ENCODE data around the gene KIF13A. TPM values are rescaled to one million over a fixed set of nuclear protein-coding genes. Genes with fewer than 3 reads are reported as not detected.

Gene KIF13A
- total RNA-seq, 2 experiments from 2014 or later: 0.91 to 1.4 TPM

DNA sequence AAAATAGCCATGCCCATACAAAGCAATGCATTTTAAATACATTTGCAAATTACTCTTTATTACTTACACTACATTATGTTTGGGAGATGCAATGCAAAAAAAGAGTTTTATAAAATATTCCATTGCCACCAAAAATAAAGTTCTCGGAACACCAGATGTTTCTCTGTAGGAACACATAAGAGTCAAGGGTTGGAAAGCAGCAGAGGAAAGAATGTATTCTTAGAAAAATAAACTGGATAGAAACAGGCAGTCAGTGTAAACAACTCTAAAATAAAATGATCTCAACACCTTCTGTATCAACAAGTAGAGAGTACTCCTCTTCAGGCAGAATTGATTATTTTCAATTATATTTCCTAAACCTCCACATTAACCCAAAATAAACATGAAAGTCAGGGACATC, 28.1 kb downstream of the KIF13A start:
- CTCF ChIA-PET: interaction anchor here (1.1 kb wide), 1 partner anchor 14 kb away, joined by 3 read pairs; no protein-coding TSS in a partner anchor
- Mint-ChIP-seq H3K9me3 (no peaks in the 10 kb centered on the region), H3K36me3 (ENCODE audit: low read depth) (no peaks in the 10 kb centered on the region), H3K4me1 (ENCODE audit: low read depth) (no peaks in the 10 kb centered on the region), H3K4me3 (no peak overlapping the region), H3K27me3 (peaks cover 26% of the 10 kb centered on the region), H3K27ac (no peak overlapping the region)
- Histone ChIP-seq H3K9me3 (ENCODE audit: control insufficient read depth in 1 of 2, insufficient read depth in 1 of 2, low read length in 2 of 2) (peaks cover 0 to 4% of the 10 kb centered on the region in 2 experiments), H3K27me3 (ENCODE audit: control insufficient read depth in 1 of 2, insufficient read depth in 2 of 2, low read length in 2 of 2) (no peaks in the 10 kb centered on the region), H3K4me1 (ENCODE audit: insufficient read depth, low read length) (no peaks in the 10 kb centered on the region), H3K36me3 (ENCODE audit: insufficient read depth, low read length) (no peaks in the 10 kb centered on the region), H3K4me3 (ENCODE audit: low read length) (no peak overlapping the region), H3K27ac (ENCODE audit: low read depth in 1 of 2, low read length in 2 of 2) (no peak overlapping the region)
- intact Hi-C loops (cut with DNase I, micrococcal nuclease): no loop called here
- DNase-seq (no peak), ATAC-seq (ENCODE audit: poor library complexity) (no peak)
- POLR2A ChIA-PET: no interaction called here
- TF ChIP-seq, protein P1, sequence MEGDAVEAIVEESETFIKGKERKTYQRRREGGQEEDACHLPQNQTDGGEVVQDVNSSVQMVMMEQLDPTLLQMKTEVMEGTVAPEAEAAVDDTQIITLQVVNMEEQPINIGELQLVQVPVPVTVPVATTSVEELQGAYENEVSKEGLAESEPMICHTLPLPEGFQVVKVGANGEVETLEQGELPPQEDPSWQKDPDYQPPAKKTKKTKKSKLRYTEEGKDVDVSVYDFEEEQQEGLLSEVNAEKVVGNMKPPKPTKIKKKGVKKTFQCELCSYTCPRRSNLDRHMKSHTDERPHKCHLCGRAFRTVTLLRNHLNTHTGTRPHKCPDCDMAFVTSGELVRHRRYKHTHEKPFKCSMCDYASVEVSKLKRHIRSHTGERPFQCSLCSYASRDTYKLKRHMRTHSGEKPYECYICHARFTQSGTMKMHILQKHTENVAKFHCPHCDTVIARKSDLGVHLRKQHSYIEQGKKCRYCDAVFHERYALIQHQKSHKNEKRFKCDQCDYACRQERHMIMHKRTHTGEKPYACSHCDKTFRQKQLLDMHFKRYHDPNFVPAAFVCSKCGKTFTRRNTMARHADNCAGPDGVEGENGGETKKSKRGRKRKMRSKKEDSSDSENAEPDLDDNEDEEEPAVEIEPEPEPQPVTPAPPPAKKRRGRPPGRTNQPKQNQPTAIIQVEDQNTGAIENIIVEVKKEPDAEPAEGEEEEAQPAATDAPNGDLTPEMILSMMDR (IDR thresholded peaks at IDR 0.05): no peak

GRCh38 chr6:17957904-17958620, 29.4 kb downstream of the KIF13A start:
- Histone ChIP-seq H3K27ac (ENCODE audit: low read depth in 1 of 2, low read length in 2 of 2) (no peak overlapping the region), H3K36me3 (ENCODE audit: insufficient read depth, low read length) (no peaks in the 10 kb centered on the region), H3K27me3 (ENCODE audit: control insufficient read depth in 1 of 2, insufficient read depth in 2 of 2, low read length in 2 of 2) (no peaks in the 10 kb centered on the region), H3K4me3 (ENCODE audit: low read length) (no peak overlapping the region), H3K4me1 (ENCODE audit: insufficient read depth, low read length) (no peaks in the 10 kb centered on the region), H3K9me3 (ENCODE audit: control insufficient read depth in 1 of 2, insufficient read depth in 1 of 2, low read length in 2 of 2) (no peaks in the 10 kb centered on the region)
- ATAC-seq (ENCODE audit: poor library complexity) (no peak), DNase-seq (no peak)
- TF ChIP-seq, protein P1 (IDR thresholded peaks at IDR 0.05): no peak
- CTCF ChIA-PET: interaction anchor here (1.6 kb wide), 1 partner anchor 9 kb away, joined by 3 read pairs; no protein-coding TSS in a partner anchor
- no peak overlapping the region for H3K27ac Mint-ChIP-seq
- H3K4me1 Mint-ChIP-seq (ENCODE audit: low read depth): no peaks in the 10 kb centered on the region
- POLR2A ChIA-PET: no interaction called here
- peaks cover 23% of the 10 kb centered on the region for H3K27me3 Mint-ChIP-seq
- H3K4me3 Mint-ChIP-seq: no peak overlapping the region
- no peaks in the 10 kb centered on the region for H3K9me3 Mint-ChIP-seq
- H3K36me3 Mint-ChIP-seq (ENCODE audit: low read depth): no peaks in the 10 kb centered on the region
- intact Hi-C loops (cut with DNase I, micrococcal nuclease): no loop called here

DNA sequence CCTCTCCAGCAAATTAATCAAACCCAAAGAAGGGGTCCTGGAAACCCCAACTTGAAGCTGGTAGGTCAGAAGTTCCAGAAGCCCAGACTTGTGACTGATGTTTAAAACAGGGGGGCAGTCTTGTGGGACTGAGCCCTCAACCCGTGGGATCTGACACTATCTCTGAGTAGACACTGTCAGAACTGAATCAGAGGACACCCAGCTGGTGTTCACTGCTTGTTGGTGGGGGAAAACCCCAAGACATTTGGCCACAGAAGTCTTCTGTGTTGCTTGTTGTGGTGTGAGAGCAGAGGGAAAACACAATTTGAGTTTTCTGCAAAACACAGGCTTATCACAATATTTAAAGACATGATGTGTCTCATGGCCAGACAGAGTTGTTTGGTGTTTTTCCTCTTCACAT, 29.9 kb downstream of the KIF13A start:
- H3K36me3 ChIP-seq (ENCODE audit: insufficient read depth, low read length): no peaks in the 10 kb centered on the region
- H3K4me3 ChIP-seq (ENCODE audit: low read length): no peak overlapping the region
- Mint-ChIP-seq H3K4me3 (no peak overlapping the region), H3K27ac (no peak overlapping the region), H3K36me3 (ENCODE audit: low read depth) (no peaks in the 10 kb centered on the region), H3K9me3 (no peaks in the 10 kb centered on the region), H3K27me3 (peaks cover 18% of the 10 kb centered on the region), H3K4me1 (ENCODE audit: low read depth) (no peaks in the 10 kb centered on the region)
- ChIA-PET POLR2A (no interaction called here), CTCF (interaction anchor here (1.6 kb wide), 1 partner anchor 9 kb away, joined by 3 read pairs; no protein-coding TSS in a partner anchor)
- no peaks in the 10 kb centered on the region for H3K4me1 ChIP-seq (ENCODE audit: insufficient read depth, low read length)
- no peak for ATAC-seq (ENCODE audit: poor library complexity)
- DNase-seq: no peak
- H3K27ac ChIP-seq (ENCODE audit: low read depth in 1 of 2, low read length in 2 of 2): no peak overlapping the region
- TF ChIP-seq, protein P1 (IDR thresholded peaks at IDR 0.05): no peak
- H3K27me3 ChIP-seq (ENCODE audit: control insufficient read depth in 1 of 2, insufficient read depth in 2 of 2, low read length in 2 of 2): no peaks in the 10 kb centered on the region
- intact Hi-C loops (cut with DNase I, micrococcal nuclease): no loop called here
- H3K9me3 ChIP-seq (ENCODE audit: control insufficient read depth in 1 of 2, insufficient read depth in 1 of 2, low read length in 2 of 2): no peaks in the 10 kb centered on the region

Data from CD4-positive, alpha-beta T cell (primary cell).